HG02885 (cell line): Measurements from ENCODE around the gene APBA3.

Experiments used
- ATAC-seq: cut with Tn5 transposase; IDR thresholded peaks from one replicate; pipeline ENCODE4 v1.9.1; 2021; ENCODE audit warnings: mild to moderate bottlenecking; ENCODE audit not compliant: unreplicated experiment, poor library complexity

The APBA3 gene, protein sequence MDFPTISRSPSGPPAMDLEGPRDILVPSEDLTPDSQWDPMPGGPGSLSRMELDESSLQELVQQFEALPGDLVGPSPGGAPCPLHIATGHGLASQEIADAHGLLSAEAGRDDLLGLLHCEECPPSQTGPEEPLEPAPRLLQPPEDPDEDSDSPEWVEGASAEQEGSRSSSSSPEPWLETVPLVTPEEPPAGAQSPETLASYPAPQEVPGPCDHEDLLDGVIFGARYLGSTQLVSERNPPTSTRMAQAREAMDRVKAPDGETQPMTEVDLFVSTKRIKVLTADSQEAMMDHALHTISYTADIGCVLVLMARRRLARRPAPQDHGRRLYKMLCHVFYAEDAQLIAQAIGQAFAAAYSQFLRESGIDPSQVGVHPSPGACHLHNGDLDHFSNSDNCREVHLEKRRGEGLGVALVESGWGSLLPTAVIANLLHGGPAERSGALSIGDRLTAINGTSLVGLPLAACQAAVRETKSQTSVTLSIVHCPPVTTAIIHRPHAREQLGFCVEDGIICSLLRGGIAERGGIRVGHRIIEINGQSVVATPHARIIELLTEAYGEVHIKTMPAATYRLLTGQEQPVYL

GRCh38 chr19:3761382-3762129, at the start of gene APBA3:
Gene APBA3, minus strand, starts transcription at chr19:3761692. Its CDS starts 1,428 bp downstream, at chr19:3760264.
- ATAC-seq: peak; percentile 62

- ATAC-seq: no peak
Measured at GRCh38 chr19:3810708-3811355, 49.3 kb upstream of the APBA3 start.

- ATAC-seq: no peak
Measured at GRCh38 chr19:3809881-3810707, 48.6 kb upstream of the APBA3 start.

DNA sequence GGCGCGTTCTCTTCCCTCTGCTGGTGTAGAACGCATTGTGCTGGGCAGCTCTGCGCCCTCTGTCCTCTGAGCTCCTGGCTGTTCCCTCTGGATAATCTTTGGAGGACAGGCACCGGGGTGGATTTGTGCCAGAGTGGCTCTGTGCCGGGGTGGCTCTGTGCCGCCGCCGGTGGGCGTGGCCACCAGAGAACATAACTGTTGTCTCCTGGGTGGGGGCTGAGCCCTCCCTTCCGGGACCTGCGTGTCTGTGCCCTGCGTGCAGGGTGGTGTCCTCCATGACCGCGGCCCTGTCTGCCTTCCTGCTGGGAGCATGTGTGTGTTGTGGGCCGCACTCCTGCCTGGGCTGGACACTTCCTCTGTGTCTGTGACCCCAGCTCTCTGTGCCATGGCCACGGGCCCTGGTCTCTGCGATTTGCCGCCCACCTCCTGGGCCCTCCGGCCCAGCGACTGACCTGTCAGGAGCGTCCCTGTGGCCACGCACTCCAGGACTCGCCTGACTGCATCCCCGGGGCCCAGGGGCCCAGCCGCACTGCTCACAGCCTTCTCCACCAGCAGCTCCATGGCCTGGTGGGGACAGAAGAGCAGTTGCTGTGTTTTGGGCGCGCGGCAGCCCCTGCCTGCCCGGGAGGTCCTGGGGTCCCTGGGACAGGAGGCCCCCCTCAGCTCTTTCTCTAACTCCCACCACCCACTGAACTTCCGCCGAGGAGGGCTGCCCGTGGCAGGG, 47.1 kb upstream of the APBA3 start:
- ATAC-seq: no peak

DNA sequence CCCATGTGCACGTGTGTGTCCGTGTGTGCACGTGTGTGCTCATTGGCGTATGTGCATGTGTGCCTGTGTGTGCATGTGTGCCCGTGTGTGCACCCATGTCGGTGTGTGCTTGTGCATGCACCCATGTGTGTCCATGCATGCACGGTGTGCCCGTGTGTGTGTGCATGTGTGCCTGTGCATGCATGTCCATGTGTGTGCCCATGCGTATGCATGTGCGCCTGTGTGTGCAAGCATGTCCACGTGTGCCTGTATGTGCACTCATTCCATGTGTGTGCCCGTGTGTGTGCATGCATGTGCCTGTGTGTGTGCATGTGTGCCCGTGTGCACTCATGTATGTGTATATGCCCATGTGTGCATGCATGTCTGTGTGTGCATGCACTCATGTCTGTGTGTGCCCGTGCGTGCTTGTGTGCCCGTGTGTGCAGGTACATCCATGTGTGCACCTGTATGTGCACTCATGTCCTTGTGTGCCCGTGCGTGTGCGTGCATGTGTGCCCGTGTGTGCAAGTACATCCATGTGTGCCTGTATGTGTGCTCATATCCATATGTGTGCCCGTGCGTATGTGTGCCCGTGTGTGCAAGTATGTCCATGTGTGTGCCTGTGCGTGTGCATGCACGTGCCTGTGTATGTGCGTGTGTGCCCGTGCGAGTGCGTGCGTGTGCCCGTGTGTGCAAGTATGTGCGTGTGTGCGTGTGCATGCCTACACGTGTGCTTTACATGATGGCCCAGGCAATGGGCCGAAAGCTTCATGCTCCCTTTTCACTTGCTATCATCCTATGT, 46.3 kb upstream of the APBA3 start:
- no peak for ATAC-seq

- ATAC-seq: no peak
Measured at GRCh38 chr19:3807131-3807480, 45.6 kb upstream of the APBA3 start.

GRCh38 chr19:3805859-3806258, 44.4 kb upstream of the APBA3 start:
- ATAC-seq: no peak

- no peak for ATAC-seq
Measured at GRCh38 chr19:3804429-3804828, 42.9 kb upstream of the APBA3 start.

DNA sequence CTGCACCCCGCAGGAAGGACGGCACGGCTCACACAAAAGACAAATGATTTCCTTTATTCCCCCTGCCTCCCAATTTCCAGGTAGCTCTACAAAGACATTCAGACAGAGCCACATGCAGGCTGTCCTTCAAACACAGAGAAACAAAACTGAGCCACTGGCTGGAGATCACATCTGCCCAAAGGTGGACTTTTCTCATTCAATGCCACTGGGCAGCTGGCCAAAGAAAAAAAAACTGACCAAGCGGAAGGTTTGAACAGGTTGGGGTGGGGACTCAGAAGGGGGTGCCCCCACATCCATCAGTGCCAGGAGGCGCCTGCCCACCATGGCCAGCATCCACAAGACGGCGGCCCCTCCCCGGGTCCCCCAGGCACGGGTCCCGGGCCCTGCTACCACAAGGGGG, 42.5 kb upstream of the APBA3 start:
- ATAC-seq: no peak

DNA sequence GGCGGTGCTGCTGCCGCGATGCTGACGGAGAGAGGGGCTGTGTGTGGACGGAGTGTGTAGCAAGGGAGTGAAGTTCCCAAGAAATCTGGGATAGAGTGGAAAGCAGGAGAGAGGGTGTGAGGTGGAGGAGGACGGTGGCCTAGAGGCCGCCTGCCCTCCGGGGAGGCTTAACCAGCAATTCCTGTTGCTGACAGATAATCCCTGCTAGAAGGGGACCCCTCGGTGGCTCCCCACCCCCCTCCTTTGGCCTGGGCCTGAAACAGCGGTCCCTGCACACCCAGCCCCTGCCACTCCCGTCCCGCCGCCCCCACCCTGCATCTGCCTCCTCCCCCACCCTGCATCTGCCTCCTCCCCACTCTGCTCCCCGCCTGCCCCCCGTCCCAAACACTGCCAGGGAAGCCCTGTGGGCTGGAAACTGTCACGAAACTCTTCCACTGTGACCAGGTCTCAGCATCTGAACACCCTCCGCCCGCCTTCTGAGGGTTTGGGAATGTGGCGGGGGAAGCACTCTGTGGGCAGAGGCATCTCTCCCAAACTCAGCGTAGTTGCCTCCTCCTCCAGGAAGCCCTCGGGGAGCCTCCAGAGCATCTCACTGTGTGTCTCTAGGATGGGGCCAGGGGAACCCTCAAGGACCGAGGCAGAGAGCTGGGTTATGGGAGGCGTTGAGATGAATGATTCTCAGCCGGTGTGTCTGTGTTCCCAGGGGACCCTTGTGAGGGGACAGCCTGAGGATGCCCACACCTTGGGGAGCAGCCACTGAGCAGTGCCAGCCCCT, 41.8 kb upstream of the APBA3 start:
- ATAC-seq: no peak

DNA sequence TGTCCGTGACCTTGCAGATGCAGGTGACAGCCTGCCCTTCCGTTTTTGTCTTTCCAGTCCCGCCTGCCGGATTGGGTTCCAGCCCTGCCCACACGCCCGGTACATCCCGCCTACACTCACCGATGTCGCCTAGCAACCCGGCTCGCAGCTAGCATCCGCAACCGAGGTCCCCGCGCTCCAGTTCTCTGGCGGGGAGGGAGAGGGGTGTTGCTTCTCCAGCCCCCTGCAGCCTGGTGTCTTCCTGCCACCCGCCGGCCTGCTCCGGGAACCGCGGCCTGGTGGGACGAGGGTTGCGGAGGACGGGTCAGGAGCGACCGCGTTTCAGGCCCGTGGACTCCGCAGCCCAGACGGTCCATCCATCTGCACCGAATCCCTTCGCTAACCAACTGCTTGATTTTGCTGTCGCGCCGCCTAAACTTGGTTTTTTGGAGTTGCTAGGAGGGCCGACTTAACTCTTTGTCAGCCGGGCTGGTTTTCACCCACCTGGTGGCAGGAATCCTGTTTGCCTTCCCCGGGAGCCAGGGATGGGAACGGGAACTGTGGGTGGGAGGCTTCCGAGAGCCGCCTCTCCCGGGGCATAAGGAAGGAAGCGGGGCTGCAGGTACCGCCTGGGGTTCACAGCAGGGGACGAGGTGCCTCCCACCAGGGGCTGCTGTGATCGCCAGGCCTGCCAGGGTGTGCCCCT, 40.1 kb upstream of the APBA3 start:
- ATAC-seq: no peak

- ATAC-seq: no peak
Measured at GRCh38 chr19:3800996-3801395, 39.5 kb upstream of the APBA3 start.

GRCh38 chr19:3798137-3798536, 36.6 kb upstream of the APBA3 start:
- ATAC-seq: no peak

DNA sequence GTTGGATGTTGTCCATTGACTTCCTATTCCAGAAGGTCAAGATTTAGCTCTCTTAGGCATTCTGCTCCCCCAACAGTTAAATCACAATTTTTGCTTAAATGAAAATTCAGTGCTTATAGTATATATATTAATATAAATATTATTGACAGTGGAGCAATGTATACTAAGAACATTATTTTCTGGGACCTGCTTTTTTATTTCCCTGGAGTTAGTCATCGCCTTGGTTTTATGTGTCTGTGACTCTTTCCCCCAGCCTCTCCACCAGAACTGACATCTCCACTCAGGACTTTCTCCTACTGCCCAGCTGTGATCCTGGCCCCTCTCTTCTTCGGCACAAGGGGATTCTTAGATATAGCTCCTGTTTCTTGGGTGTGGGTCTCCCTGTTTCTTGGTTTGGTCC, 34.9 kb upstream of the APBA3 start:
- ATAC-seq: no peak

DNA sequence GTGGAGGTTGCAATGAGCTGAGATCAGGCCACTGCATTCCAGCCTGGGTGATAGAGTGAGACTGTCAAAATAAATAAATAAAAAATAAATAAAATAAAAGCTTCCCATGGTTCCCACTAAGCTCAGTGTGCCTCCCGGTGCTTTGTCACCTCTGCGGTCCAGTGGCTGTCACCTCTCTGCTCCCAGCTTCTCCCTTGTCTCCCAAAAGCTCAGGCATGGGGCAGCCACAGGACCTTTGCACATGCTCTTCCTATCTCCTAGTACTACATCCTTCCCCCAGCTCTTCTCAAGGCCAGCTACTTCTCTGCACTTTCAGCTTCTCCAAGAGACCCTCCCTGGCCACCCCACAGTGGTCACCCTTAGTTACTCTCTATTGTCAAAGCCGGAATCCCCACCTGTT, 32.3 kb upstream of the APBA3 start:
- ATAC-seq: no peak

- ATAC-seq: no peak
Measured at GRCh38 chr19:3792114-3792513, 30.6 kb upstream of the APBA3 start.

GRCh38 chr19:3790941-3791340, 29.4 kb upstream of the APBA3 start:
- no peak for ATAC-seq
